Measurements from ENCODE around the gene TCF7L1. TPM values are rescaled to one million over a fixed set of nuclear protein-coding genes. Genes with fewer than 3 reads are reported as not detected.

Gene TCF7L1
- polyA plus RNA-seq, 1 donor (not counting 4 experiments of a cell fraction or from before 2014, with no cell fraction given): 1.0 TPM

GRCh38 chr2:85215448-85216401 lies 82.5 kb downstream of the TCF7L1 start:
- H4K20me1 ChIP-seq (ENCODE audit: control insufficient read depth, extremely low read depth, insufficient read depth, low read length): no peaks in the 10 kb centered on the region
- TF ChIP-seq EZH2 (IDR thresholded peaks at IDR 0.05; ENCODE audit: low read length) (no peak), CTCF (optimal IDR thresholded peaks at IDR 0.05 in 1 of 3, IDR thresholded peaks at IDR 0.05 in 1 of 3, conservative IDR thresholded peaks at IDR 0.05 in 1 of 3; ENCODE audit: extremely low read depth in 1 of 3, insufficient read depth in 2 of 3, low read length in 3 of 3) (no peak)
- dilution Hi-C loops (cut with MboI; ENCODE audit: extremely low pct_ligation_motif_present, low sequenced_read_pairs): no loop called here
- no peak overlapping the region for H2AFZ ChIP-seq (ENCODE audit: control insufficient read depth, low read length)
- no peaks in the 10 kb centered on the region for H3K9me3 ChIP-seq (ENCODE audit: control insufficient read depth, low read depth, low read length)
- H3K9me1 ChIP-seq (ENCODE audit: control insufficient read depth, extremely low read depth, insufficient read depth, low read length): no peaks in the 10 kb centered on the region
- H3K4me3 ChIP-seq (ENCODE audit: control insufficient read depth in 2 of 3, extremely low read depth in 1 of 3, insufficient read depth in 2 of 3, low read depth in 1 of 3, low read length in 3 of 3): no peak overlapping the region
- DNase-seq (ENCODE audit: low read depth, low spot score): no peak
- no peak overlapping the region for H3K27ac ChIP-seq (ENCODE audit: control insufficient read depth, insufficient read depth, low read length)
- H3K27me3 ChIP-seq (ENCODE audit: control insufficient read depth, extremely low read depth, insufficient read depth, low read length): no peaks in the 10 kb centered on the region
- H3K4me1 ChIP-seq (ENCODE audit: control insufficient read depth, extremely low read depth, insufficient read depth, low read length): no peaks in the 10 kb centered on the region
- no peak overlapping the region for H3K9ac ChIP-seq (ENCODE audit: control insufficient read depth, extremely low read depth, insufficient read depth, low read length)
- no peak overlapping the region for H3K4me2 ChIP-seq (ENCODE audit: control insufficient read depth, extremely low read depth, insufficient read depth, low read depth, low read length)
- H3K36me3 ChIP-seq (ENCODE audit: control insufficient read depth in 2 of 2, extremely low read depth in 1 of 2, insufficient read depth in 2 of 2, low read length in 2 of 2): no peaks in the 10 kb centered on the region
- no peaks in the 10 kb centered on the region for H3K79me2 ChIP-seq (ENCODE audit: control insufficient read depth, insufficient read depth, low read length)
- FAIRE-seq: no peak

GRCh38 chr2:85216927-85217326 lies 83.7 kb downstream of the TCF7L1 start:
- Histone ChIP-seq H3K4me2 (ENCODE audit: control insufficient read depth, extremely low read depth, insufficient read depth, low read depth, low read length) (no peak overlapping the region), H4K20me1 (ENCODE audit: control insufficient read depth, extremely low read depth, insufficient read depth, low read length) (no peaks in the 10 kb centered on the region), H2AFZ (ENCODE audit: control insufficient read depth, low read length) (no peak overlapping the region), H3K9me1 (ENCODE audit: control insufficient read depth, extremely low read depth, insufficient read depth, low read length) (no peaks in the 10 kb centered on the region), H3K9me3 (ENCODE audit: control insufficient read depth, low read depth, low read length) (no peaks in the 10 kb centered on the region), H3K4me3 (ENCODE audit: control insufficient read depth in 2 of 3, extremely low read depth in 1 of 3, insufficient read depth in 2 of 3, low read depth in 1 of 3, low read length in 3 of 3) (no peak overlapping the region), H3K27ac (ENCODE audit: control insufficient read depth, insufficient read depth, low read length) (no peak overlapping the region), H3K9ac (ENCODE audit: control insufficient read depth, extremely low read depth, insufficient read depth, low read length) (no peak overlapping the region), H3K36me3 (ENCODE audit: control insufficient read depth in 2 of 2, extremely low read depth in 1 of 2, insufficient read depth in 2 of 2, low read length in 2 of 2) (no peaks in the 10 kb centered on the region), H3K79me2 (ENCODE audit: control insufficient read depth, insufficient read depth, low read length) (no peaks in the 10 kb centered on the region), H3K4me1 (ENCODE audit: control insufficient read depth, extremely low read depth, insufficient read depth, low read length) (no peaks in the 10 kb centered on the region), H3K27me3 (ENCODE audit: control insufficient read depth, extremely low read depth, insufficient read depth, low read length) (no peaks in the 10 kb centered on the region)
- no peak for DNase-seq (ENCODE audit: low read depth, low spot score)
- dilution Hi-C loops (cut with MboI; ENCODE audit: extremely low pct_ligation_motif_present, low sequenced_read_pairs): no loop called here
- no peak for FAIRE-seq
- TF ChIP-seq CTCF (optimal IDR thresholded peaks at IDR 0.05 in 1 of 3, IDR thresholded peaks at IDR 0.05 in 1 of 3, conservative IDR thresholded peaks at IDR 0.05 in 1 of 3; ENCODE audit: extremely low read depth in 1 of 3, insufficient read depth in 2 of 3, low read length in 3 of 3) (no peak), EZH2 (IDR thresholded peaks at IDR 0.05; ENCODE audit: low read length) (no peak)

Data from keratinocyte (primary cell).